HepG2 (cell line): ENCODE measurements around the gene GNAT2. TPM values are rescaled to one million over a fixed set of nuclear protein-coding genes. Genes with fewer than 3 reads are reported as not detected.

Source experiments
- DPF2 ChIP-seq: sonication (generic); formaldehyde crosslinking; IDR thresholded peaks from 2 replicates; pipeline ENCODE4 v1.4.0; 2020; ENCODE audit warnings: mild to moderate bottlenecking, low read depth, missing genetic modification reagents, borderline replicate concordance
- FOXP1 ChIP-seq, 2 experiments: fragments of 450-650 bp in 1 of 2; IDR thresholded peaks; 2 replicates each; pipeline ENCODE4 v1.6.1; 2017 to 2018; ENCODE audit warnings: antibody characterized with exemption in 1 of 2
- HNF1B ChIP-seq: sonication (generic); formaldehyde crosslinking; IDR thresholded peaks from 2 replicates; pipeline ENCODE4 v1.5.1; 2020; ENCODE audit warnings: mild to moderate bottlenecking, moderate library complexity, missing genetic modification reagents
- HOXA3 ChIP-seq: sonication (generic); formaldehyde crosslinking; IDR thresholded peaks from 2 replicates; pipeline ENCODE4 v1.5.0; 2020; ENCODE audit warnings: missing genetic modification reagents
- MAZ ChIP-seq, 2 experiments: sonication (generic) in 1 of 2; formaldehyde crosslinking in 1 of 2; IDR thresholded peaks; 2 replicates each; pipeline versions ENCODE4 v1.5.0 to v1.6.1; 2012 to 2020; ENCODE audit warnings: low read depth in 2 of 2, mild to moderate bottlenecking in 2 of 2, borderline replicate concordance in 1 of 2, improper control_type of control experiment in 1 of 2, low read length in 1 of 2, missing genetic modification reagents in 1 of 2, moderate library complexity in 1 of 2
- NFAT5 ChIP-seq: sonication (generic); formaldehyde crosslinking; IDR thresholded peaks from 2 replicates; pipeline ENCODE4 v1.4.0; 2020; ENCODE audit warnings: missing genetic modification reagents
- NR2F1 ChIP-seq, 2 experiments: fragments of 450-650 bp in 1 of 2; formaldehyde crosslinking in 1 of 2; IDR thresholded peaks; 2 replicates each; pipeline versions ENCODE4 v1.5.0 to v1.6.1; 2016 to 2020; ENCODE audit warnings: mild to moderate bottlenecking in 1 of 2, missing compliant biosample characterization in 1 of 2, missing genetic modification reagents in 1 of 2, moderate library complexity in 1 of 2
- PHF5A ChIP-seq: IDR thresholded peaks from one replicate; pipeline ENCODE4 v1.6.1; 2018; ENCODE audit warnings: low read depth, missing genetic modification reagents; ENCODE audit not compliant: unreplicated experiment
- TAF15 ChIP-seq: fragments of 200-400 bp; formaldehyde crosslinking; IDR thresholded peaks from one replicate; pipeline ENCODE4 v1.6.1; 2018; ENCODE audit warnings: mild to moderate bottlenecking, low read depth, low read length; ENCODE audit not compliant: poor library complexity, severe bottlenecking
- ZNF414 ChIP-seq: sonication (generic); formaldehyde crosslinking; IDR thresholded peaks from 2 replicates; pipeline ENCODE4 v1.5.0; 2020; ENCODE audit warnings: missing genetic modification reagents
- ZNF609 ChIP-seq: sonication (generic); formaldehyde crosslinking; IDR thresholded peaks from 2 replicates; pipeline ENCODE4 v1.4.0; 2020; ENCODE audit warnings: mild to moderate bottlenecking, missing genetic modification reagents, borderline replicate concordance
- polyA plus RNA-seq, 8 experiments: library from polyadenylated mRNA; depleted of rRNA in 3 of 8; stranded (reverse) in 7 of 8; unstranded in 1 of 8; fragments of >200 nt; fragmentation: Illumina TruSeq in 4 of 8; extraction: Trizol in 4 of 8; gene quantifications; 2 replicates each; pipeline versions ENCODE4 v1.2.1 to v1.2.3, GENCODE V29; 2011 to 2016; ENCODE audit warnings: low read depth in 4 of 8, missing spikeins in 1 of 8, mixed read lengths in 1 of 8; ENCODE audit not compliant: insufficient read depth in 1 of 8
- total RNA-seq, 5 experiments: library from RNA; depleted of rRNA; stranded (reverse); fragments of >200 nt; fragmentation: Illumina TruSeq; extraction: Trizol; gene quantifications; 2 replicates each; pipeline ENCODE4 v1.2.3, GENCODE V29; 2016; ENCODE audit warnings: low read depth in 1 of 5

Gene GNAT2
- total and polyA plus RNA-seq, 2 of the 13 experiments (the other 11 are each of a cell fraction or from before 2014, with no cell fraction given): 0.08 to 0.20 TPM

GRCh38 chr1:109618661-109619575 lies 498 bp downstream of the GNAT2 start (continued):
- TF ChIP-seq MAZ (IDR thresholded peaks at IDR 0.05; ENCODE audit: borderline replicate concordance, low read depth, low read length): no peak
- peak; percentile 41; the same call in 1 of the 2 replicates for TF ChIP-seq MAZ (CRISPR knock-in tag; IDR thresholded peaks at IDR 0.05; ENCODE audit: low read depth)
- TF ChIP-seq ZNF414 (CRISPR knock-in tag): 0 out of 2 replicates have a peak, but pooled peaks have one; percentile 62
- peak; percentile 37; the same call in 1 of the 2 replicates for TF ChIP-seq HOXA3 (CRISPR knock-in tag)
- peak; percentile 43; the same call in 1 of the 2 replicates for TF ChIP-seq DPF2
- no peak for TF ChIP-seq FOXP1 (IDR thresholded peaks at IDR 0.05)
- peak; percentile 68; the same call in 1 of the 2 replicates for TF ChIP-seq FOXP1 (CRISPR knock-in tag; IDR thresholded peaks at IDR 0.05)
- 0 out of 2 replicates have a peak, but pooled peaks have one; percentile 39 for TF ChIP-seq HNF1B (CRISPR knock-in tag)
- TF ChIP-seq PHF5A (CRISPR knock-in tag): peak; percentile 27
- peak; percentile 62 to 67 for TF ChIP-seq NR2F1 (CRISPR knock-in tag; IDR thresholded peaks at IDR 0.05)
- TF ChIP-seq ZNF609 (CRISPR knock-in tag): peak; percentile 78; the same call in 1 of the 2 replicates
- no peak for TF ChIP-seq NFAT5 (CRISPR knock-in tag)
- TF ChIP-seq TAF15: peak; percentile 3
